HG02943 (cell line): Measurements from ENCODE around the gene MDK.

Source experiments
- ATAC-seq: cut with Tn5 transposase; IDR thresholded peaks from one replicate; pipeline ENCODE4 v1.9.1; 2021; ENCODE audit warnings: mild to moderate bottlenecking, low read depth, moderate library complexity; ENCODE audit not compliant: unreplicated experiment

MDK gene

GRCh38 chr11:46393231-46393616 is 11.8 kb downstream of the MDK start:
- ATAC-seq: no peak

- no peak for ATAC-seq
Measured at GRCh38 chr11:46393759-46394158, 12.3 kb downstream of the MDK start.

- ATAC-seq: no peak
Measured at GRCh38 chr11:46397526-46397925, 16.1 kb downstream of the MDK start.

GRCh38 chr11:46402957-46403902 is 21.8 kb downstream of the MDK start:
- ATAC-seq: no peak

GRCh38 chr11:46404476-46405017 is 23.1 kb downstream of the MDK start:
- ATAC-seq: no peak

- no peak for ATAC-seq
Measured at GRCh38 chr11:46407635-46408034, 26.2 kb downstream of the MDK start.

- ATAC-seq: no peak
Measured at GRCh38 chr11:46408407-46408986, 27.0 kb downstream of the MDK start.

GRCh38 chr11:46410021-46410420 is 28.6 kb downstream of the MDK start:
- ATAC-seq: no peak

- ATAC-seq: no peak
Measured at GRCh38 chr11:46413760-46414465, 32.4 kb downstream of the MDK start.

- no peak for ATAC-seq
Measured at GRCh38 chr11:46414466-46414796, 33.0 kb downstream of the MDK start.

GRCh38 chr11:46414879-46415278 is 33.4 kb downstream of the MDK start:
- no peak for ATAC-seq

GRCh38 chr11:46417711-46418110 is 36.2 kb downstream of the MDK start:
- ATAC-seq: no peak

- ATAC-seq: no peak
Measured at GRCh38 chr11:46418751-46419150, 37.3 kb downstream of the MDK start.

GRCh38 chr11:46420513-46420912 is 39.0 kb downstream of the MDK start:
- no peak for ATAC-seq

- no peak for ATAC-seq
Measured at GRCh38 chr11:46421257-46421880, 39.9 kb downstream of the MDK start.

- no peak for ATAC-seq
Measured at GRCh38 chr11:46422588-46422987, 41.1 kb downstream of the MDK start.

GRCh38 chr11:46426233-46426991 is 44.9 kb downstream of the MDK start:
- ATAC-seq: no peak

GRCh38 chr11:46427364-46427763 is 45.9 kb downstream of the MDK start:
- no peak for ATAC-seq

GRCh38 chr11:46429717-46430116 is 48.2 kb downstream of the MDK start:
- no peak for ATAC-seq

GRCh38 chr11:46431211-46431610 is 49.7 kb downstream of the MDK start:
- ATAC-seq: no peak
